Measurements from ENCODE around the gene HEPHL1.

Gene HEPHL1

DNA sequence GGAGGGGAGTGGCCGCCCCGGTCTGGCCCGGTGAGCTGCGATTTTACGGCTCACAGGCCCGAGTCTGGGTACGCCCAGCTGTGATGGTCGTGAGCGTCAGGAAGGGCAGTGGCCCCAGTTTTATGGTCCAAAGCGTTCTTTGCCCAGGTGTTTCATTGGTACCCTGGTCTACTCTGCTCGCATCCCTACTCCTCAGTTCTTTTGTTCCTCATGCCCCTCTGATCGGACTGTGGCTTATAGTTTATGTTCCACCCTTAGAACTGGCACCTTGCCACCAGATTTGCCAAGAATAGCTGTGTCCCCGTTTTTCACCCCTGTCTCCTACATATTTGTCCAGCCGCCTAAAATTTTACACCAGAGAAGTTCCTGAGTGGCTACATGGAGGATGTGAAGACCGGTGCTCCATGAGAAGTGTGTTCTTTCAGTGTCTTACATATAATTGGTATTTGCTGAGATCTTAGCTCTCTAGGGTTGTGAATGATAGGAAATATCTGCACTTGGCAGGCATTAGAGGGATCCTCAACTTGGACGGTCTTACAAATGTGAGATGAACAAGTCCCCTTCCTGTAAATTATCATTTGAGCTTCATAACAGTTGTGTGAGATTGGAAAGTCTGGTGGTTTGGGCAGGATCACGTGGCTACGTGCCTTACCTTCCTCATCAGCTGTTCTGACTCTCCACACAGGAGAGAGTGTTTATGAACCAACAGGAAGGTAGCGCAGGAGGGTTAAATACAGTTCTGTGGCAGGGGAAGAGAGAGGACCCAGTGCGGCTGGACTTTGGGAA lies 108.6 kb downstream of the HEPHL1 start:
- FAIRE-seq (no peak), DNase-seq (ENCODE audit: low spot score) (no peak)

DNA sequence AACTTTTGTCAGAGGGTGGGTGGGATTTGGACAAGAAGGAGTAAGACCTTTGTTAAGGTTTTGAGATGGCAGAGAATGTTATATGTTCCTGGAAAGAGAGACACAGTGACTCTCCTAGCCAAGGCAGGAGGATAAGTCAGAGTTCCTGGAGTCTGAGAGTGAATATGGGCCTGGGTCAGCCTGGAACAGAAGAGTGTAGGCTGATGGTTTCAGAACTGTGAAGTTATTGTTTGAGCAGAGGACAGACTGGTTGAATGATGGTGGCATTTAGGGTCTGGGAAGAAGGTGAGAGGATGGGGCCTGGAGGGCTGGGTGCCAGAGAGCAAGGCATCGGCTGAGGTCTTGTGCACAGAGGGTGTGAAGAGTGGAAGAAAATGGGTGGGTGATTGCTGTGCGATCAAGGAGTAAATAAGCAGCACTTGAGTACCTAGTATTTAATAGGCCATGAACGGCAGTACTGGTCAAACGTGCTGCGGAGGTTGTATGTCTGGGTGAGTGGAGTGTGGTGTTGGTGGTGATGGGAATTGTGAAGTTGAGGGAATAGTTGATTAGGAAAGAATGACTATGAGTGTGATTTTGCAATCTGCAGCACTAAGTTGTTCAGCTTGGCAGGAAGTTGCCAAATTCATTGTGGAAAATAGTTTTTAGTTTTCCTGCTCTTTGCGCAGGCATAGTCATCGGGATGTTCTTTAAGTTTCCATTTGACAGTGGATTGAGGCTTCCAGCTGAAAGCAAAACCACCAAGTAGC lies 109.3 kb downstream of the HEPHL1 start:
- no peak for DNase-seq (ENCODE audit: low spot score)

DNA sequence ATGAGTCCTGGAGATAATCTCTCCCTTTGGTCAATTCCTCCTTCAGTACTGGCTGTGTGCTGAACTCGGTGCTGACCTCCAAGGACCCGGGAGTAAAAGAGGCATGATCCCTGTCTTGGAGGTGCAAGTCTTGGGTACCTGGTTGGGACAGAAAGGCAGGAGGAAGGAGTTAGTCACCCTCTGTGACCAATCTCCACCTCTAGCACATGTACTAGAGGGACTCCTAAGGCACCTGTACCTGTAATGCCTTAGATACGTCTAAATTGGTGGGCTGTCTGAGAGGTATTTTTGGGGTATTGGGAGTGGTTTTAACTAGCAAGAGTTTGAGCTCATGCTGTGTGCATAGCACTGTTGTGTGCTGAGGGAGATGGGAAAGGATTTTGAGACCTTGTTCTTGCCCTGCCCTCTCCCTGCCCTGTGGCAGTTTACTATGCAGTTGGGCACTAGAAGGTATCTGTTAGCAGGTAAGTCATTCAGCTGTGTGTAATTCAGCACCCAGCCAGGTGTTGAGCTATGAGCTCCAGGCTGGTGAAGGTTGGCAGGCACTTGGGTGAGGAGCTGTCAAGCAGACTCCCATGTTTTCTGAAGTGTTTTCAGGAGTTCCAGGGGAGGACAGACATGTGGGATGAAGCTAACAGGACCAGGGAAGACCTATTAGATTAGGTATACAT lies 110.0 kb downstream of the HEPHL1 start:
- FAIRE-seq: no peak
- no peak for DNase-seq (ENCODE audit: low spot score)

More for the DNA sequence above, 109.3 kb downstream of the HEPHL1 start:
- no peak for FAIRE-seq

DNA sequence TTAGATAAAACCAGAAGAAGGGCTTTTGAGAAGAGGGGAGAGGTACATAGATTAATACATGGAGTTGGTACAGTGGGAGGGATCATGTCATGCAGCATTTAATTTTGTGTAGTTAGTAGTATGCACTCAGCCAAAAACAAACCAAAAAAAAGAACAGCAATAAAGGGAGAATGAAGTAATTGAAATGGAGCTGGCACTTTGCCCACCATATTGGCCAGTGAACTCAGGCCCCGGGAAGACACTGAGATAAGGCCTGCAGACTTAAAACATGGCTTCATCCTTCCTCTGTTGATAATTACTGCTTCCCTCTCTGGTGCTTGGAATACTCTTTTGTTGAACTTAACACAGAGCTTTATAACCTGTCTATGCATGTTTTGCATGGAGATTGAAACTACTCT lies 110.6 kb downstream of the HEPHL1 start:
- FAIRE-seq (no peak), DNase-seq (ENCODE audit: low spot score) (no peak)

DNA sequence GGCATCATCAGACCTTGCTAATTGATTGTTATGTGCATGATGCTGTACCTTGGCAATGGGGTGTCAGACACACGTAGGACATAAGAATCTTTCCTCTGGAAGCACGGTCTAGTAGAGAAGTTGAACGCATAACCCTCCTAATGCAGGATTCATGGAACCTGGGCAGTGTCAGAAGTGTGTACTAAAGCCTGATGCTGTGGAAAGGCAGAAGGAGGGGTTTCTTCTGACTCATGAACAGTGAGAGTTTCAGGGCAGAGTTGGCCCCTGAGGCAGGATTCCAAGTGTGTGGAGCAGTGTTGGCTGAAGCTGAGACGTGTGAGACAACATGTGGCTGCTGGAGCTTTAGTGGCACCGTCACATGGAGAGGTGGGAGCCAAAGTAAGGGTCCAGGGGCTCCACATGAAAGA lies 111.0 kb downstream of the HEPHL1 start:
- FAIRE-seq (no peak), DNase-seq (ENCODE audit: low spot score) (no peak)

DNA sequence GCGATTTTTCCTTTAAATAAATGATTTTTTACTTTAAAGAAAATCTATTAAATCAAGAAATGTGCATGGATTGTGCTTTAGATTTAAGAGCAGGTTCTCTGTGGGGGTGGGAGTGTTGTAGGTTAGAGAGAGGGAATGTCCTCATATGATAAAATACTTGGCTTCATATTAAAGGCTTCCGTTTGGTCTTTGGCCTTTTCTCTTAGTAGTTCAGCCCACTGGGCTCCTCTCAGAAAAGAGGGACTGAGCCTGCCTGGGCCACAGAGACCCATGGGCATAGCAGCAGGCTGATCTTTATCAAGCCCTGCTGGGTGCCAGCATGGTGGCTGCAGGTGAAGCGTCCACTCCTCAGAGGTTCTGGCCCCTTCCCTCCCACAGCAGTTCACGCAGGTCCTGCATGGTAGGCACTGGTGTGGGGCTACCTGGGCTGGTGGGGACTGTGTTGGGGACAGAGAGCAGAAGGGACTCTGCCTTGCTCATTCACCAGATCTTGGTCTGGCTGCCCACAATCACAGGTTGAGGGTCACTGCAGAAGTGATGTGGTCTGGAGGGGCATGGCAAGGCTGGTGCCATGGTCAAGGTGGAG lies 111.8 kb downstream of the HEPHL1 start:
- FAIRE-seq (no peak), DNase-seq (ENCODE audit: low spot score) (no peak)

DNA sequence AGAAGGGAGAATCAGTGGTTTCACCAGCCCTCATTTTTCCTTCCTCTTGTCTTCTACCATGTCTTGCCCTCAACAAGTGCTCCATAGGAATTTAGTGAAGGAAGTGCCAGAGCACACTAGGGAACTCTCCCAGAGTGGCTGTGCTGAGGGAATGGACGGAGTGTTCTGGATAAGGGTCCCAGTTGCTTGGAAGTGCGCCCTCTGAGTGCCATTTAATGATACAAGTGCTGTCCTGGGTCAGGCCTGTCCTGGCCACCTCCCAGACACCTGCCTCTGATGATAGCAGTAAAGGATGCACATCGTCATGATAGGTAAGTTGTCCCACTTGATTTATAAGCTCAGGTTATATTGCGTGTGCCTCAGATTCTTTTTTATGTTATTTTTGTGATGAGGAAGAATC lies 112.6 kb downstream of the HEPHL1 start:
- DNase-seq (ENCODE audit: low spot score) (no peak), FAIRE-seq (no peak)

DNA sequence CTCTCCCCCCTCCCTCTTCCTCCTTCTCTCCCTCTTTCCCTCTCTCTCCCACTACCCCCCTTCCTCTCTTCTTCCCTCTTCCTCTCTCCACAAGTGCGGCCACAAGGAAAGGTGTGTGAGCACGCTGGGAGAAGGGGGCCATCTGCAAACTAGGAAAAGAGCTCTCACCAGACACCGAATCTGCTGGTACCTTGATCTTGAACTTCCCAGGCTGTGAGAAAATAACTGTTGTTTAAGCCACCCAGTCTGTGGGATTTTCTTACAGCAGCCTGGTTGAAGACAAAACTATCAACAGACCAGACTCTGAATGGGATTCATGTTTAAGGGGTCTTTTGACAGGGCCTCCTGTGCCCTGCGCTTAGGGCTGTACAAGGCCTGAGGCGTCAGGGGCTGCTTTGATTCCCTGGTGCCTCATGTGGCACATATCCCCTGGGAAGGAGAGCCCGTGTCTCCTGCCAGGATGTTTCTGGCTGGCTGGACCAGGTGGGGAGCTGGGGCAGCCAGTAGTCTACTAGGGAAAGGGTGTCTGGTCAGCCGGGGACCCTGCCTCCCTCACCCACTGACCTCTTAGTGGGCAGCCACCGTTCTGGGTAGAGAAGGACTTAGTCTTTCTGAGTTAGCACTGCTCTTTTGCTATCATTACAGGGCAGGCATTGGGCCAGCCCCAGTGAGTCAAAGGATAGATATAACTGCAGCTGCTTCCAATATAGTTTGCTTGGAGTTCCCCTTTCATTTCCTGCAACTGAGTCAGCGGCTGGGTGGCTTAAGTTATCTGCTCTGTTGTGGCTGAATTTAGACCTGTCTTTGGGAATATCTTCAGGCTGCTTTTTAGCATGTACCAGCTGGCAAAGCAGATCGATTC lies 113.7 kb downstream of the HEPHL1 start:
- FAIRE-seq: no peak
- peak; percentile 42 for DNase-seq (ENCODE audit: low spot score)

DNA sequence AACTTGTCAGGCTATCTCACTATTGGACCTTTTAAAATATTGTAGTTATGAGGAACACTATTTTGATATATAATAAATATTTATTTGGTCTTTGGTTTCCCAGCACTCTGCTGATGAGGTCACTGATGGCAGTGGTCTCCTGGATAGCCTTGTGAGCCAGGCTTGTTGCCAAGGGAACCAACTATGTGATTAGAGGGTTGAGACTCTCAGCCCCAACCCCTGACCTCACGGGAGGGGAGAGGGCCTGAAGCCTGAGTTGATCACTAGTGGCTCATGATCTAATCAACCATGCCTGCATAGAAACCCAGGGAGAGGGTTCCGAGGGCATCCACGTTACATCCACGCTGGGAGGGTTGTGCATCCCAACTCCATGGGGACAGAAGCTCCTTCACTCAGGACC lies 118.3 kb downstream of the HEPHL1 start:
- FAIRE-seq (no peak), DNase-seq (ENCODE audit: low spot score) (no peak)

DNA sequence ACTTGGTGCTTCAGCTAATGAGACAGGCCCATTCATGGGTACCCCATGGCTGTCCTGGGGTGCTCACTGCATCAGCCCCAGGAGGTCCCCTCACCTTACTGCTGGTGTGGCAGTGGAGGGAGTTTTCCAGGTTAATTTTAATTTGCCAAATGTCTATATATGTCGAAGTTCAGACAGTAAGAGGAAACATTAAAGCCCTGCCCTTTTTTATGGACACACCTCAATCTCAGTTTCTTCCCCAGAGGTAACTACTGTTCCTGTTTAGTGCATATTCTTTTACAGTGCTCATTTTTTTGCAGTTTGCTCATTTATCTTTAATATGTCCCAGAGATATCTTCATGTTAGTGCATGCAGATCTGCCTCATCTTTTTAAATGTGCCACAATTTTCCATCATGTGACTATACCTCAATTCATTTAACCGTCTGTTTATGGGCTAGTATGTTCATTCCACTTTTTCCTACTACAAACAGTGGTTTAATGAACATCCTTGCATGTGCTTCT lies 119.1 kb downstream of the HEPHL1 start:
- FAIRE-seq (no peak), DNase-seq (ENCODE audit: low spot score) (no peak)

DNA sequence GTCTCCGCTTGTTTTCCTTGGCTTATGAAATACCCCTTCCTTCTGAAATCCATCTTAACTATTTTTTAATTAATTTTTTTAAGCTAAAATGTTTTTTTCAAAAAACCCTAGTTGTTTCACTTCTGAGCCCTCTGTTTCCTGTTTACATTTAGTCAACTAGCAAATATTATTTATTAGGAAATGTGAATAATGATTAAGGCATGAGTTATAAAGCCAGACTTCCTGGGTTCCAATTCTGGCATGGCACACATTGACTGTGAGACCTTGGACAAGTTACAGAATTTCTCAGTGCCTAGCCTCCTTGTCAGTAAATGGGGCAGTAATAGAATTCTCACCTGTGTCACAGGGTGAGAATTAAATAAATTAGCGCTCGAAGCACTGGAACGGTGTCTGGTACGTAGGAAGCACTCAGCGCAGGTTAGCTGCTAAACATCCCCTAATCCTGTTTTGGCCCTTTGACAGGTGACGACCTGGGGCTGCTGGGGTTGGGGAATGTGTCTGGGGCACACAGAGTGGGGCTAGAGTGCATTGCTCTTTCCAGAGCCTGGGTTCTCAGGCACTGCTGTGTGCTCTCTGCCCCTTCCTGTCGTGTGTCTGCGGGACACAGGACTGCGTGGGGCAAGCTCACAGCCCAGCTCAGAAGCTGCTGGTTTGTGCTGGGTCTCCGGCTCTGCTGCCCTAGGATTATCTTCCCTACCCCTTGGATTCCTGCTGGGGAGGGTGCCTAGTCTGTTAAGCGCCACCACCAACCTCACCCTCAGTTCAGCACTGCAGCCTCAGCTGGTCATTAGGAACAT lies 120.6 kb downstream of the HEPHL1 start:
- FAIRE-seq: no peak
- no peak for DNase-seq (ENCODE audit: low spot score)

DNA sequence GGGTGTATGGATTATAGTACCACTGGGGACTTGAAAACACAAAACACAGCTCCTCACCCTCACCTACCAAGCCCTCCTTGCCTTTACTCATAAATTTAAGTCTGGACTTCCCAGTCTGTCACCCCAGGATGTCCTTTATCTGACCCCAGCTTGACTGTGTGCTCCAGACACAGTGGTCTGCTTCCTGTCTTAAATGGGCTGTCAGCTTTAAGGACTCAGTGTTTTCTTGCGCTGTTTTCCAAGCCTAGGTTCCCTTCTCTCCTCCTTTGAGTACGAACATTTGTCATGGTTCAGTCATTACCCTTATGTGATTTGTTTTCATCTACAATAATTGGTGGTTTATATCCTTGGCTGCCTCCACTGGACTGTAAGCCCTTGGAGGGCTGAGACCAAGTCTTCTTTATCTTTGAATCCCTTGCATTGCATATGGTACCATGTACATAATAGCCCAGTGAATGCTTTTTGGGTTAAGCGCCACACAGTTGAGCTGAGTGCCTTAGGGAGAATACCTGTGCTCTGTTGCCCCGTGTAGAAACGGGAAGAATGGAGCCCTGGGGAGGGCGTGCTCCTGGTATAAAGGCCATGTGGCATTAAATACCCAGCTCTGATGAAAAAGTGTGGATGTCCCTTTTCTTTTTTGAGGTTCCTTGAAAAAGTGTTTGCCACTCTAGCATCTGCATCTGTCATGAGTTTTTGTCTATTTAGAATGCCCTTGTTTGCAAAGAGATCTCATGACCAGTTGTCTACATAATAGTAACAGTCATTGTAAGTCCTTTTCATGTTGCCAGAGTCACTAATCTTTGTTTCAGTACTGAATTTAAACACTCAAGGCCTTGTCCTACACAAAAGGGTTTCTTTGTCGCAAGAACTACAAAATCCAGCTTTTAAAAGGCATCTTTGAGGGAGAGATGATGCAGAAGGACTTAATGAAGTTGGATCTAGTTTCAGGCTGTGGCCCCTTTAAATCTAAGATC lies 121.4 kb downstream of the HEPHL1 start:
- FAIRE-seq: no peak
- DNase-seq (ENCODE audit: low spot score): no peak

DNA sequence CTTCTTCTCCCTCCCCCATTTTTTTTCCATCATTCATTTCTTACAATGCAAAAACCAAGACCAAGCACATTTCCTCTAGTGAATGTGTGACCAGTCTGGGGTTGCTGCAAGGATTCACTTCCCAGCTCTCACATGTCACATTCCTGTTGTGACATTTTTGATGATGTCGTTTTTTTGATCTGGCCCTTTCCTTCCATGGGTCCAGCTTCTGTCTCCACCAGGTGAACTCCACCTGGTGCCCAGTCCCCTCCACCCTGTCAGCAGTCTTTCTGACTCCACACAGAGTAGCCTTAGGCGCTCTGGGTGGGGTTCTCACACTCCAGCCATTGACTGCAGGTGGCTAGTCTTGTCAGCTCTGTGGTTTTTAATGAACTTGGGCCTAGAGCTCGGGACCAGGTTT lies 123.1 kb downstream of the HEPHL1 start:
- no peak for DNase-seq (ENCODE audit: low spot score)
- no peak for FAIRE-seq

DNA sequence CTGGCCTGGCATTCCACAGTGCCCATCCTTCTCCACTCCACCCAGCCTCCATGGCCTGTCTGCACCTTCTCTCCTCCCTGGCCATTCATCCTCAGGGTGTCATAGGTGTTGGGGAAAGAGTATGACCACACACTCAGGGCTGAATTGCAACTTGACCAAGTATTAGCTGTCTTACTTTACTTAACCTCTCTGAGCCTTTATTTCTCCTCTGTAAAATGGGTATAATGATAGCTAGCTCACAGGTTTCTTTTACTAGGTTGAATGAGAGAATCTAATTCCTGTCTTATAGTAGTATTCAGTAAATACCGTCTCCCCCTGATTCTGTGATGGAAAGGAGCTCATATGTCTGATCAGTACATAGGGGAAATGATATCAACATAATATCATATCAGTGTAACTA lies 123.5 kb downstream of the HEPHL1 start:
- DNase-seq (ENCODE audit: low spot score): no peak
- FAIRE-seq: no peak

DNA sequence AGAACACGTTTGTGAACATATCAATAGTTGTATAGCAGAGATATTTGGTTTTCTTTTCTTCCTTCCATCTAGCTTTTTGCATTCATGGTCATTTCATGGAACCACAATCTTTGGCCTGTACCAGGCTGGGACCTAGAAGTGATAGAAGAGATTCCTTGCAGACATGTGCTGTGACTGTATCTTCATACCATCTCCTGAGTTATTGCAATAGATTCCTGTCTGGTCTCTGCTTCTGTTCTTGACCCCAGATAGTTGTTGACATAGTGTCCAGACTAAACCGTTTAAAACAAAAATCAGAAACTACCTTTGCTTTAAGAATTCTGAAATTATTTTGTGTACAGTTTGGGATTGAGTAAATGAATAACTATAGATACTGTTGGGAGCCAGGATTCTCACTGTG lies 124.3 kb downstream of the HEPHL1 start:
- DNase-seq (ENCODE audit: low spot score) (no peak), FAIRE-seq (no peak)

DNA sequence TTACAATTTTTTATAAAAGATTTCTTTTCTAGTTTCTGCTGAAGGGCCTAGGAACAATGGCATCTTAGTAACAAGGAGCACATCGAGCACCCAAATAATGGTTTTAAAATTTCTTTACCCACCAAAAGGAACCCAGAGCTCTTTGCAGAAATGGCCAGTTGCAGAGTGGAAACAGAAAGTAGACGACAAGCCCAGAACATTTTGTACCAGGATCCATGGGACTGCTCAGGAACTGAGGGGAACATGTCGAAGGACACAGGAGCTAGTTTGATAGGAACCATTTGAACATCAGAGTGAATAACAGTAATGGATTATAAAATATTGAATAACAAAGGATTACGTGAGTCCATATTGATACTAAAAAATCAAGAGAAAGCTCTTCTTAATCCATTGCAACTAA lies 124.8 kb downstream of the HEPHL1 start:
- DNase-seq (ENCODE audit: low spot score): no peak
- no peak for FAIRE-seq

DNA sequence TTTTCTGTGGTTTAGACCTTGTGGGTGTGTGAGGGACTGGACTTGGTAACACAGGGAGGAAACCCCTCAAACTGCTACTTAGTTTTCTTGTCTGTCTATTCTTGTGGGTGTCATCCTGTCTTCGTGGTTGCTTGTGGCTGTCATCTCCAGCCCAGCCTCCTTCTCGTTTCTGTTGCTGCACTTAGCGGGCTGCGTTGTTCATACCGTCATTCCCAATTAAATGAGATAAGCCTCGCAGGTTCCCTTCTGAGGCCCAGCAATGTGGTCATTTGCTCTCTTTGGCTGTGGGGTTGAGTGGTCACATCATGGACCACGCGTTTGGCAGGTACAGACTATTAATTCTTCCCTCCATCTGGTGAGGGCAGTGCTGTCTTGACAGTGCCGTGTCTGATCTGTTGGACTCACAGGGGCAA lies 126.3 kb downstream of the HEPHL1 start:
- FAIRE-seq (no peak), DNase-seq (ENCODE audit: low spot score) (no peak)

DNA sequence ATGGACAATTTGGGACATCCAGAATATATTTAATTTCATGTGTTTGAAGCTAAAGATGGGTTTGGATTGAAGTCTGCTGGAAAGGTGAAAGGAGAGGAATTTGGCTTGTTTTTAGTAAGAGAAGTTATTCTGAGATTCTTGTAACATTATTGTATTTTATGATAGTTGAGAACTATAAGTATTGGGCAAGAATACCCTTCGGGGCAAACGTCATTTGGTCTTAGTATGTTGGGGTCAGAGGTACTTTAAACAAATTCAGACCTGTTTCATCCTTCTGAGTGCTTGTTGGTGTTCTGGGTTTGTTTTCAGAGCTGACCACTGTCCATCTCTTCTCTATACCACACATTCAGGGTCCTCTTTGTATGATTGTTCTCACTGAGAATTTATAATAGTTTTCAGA lies 127.0 kb downstream of the HEPHL1 start:
- DNase-seq (ENCODE audit: low spot score) (no peak), FAIRE-seq (no peak)

All from urothelium cell line (cell line).